Duodenal mucosa (tissue), 2 donors: ENCODE results near the gene CACTIN.
A peak's percentile ranks its signal among the peaks of the same experiment; 100 is the strongest.
"Not testable (repeated sequence)": the region's sequence is repeated elsewhere in the genome, so short reads cannot be mapped to it uniquely, and the experiment has no call there.

Experiments used
- H3K27ac ChIP-seq: one replicate; pipeline ENCODE4 v1.7.0; 2013; ENCODE audit warnings: low read depth, low read length
- H3K27me3 ChIP-seq, 2 donors: one replicate each; pipeline ENCODE4 v1.7.0; 2013; ENCODE audit warnings: low read length in 2 of 2, control low read depth in 1 of 2; ENCODE audit not compliant: insufficient read depth in 2 of 2, control insufficient read depth in 1 of 2
- H3K36me3 ChIP-seq, 2 donors: one replicate each; pipeline ENCODE4 v1.7.0; 2013; ENCODE audit warnings: low read length in 2 of 2, control low read depth in 1 of 2; ENCODE audit not compliant: insufficient read depth in 2 of 2, control insufficient read depth in 1 of 2
- H3K4me1 ChIP-seq, 2 donors: one replicate each; pipeline ENCODE4 v1.7.0; 2013; ENCODE audit warnings: low read length in 2 of 2, control low read depth in 1 of 2; ENCODE audit not compliant: insufficient read depth in 2 of 2, control insufficient read depth in 1 of 2
- H3K4me3 ChIP-seq, 2 donors: one replicate each; pipeline ENCODE4 v1.7.0; 2013; ENCODE audit warnings: low read length in 2 of 2, low read depth in 1 of 2
- H3K9ac ChIP-seq, 2 donors: one replicate each; pipeline ENCODE4 v1.7.0; 2013; ENCODE audit warnings: low read length in 2 of 2, low read depth in 1 of 2
- H3K9me3 ChIP-seq, 2 donors: one replicate each; pipeline ENCODE4 v1.7.0; 2013; ENCODE audit warnings: low read length in 2 of 2, control low read depth in 1 of 2; ENCODE audit not compliant: control insufficient read depth in 1 of 2

The CACTIN gene

GRCh38 chr19:3637621-3638020 is 11.0 kb upstream of the CACTIN start:
- Histone ChIP-seq H3K4me3 (no peak overlapping the region), H3K27me3 (no peaks in the 10 kb centered on the region), H3K36me3 (peaks cover 4 to 31% of the 10 kb centered on the region in 2 donors), H3K9ac (no peak overlapping the region), H3K4me1 (no peaks in the 10 kb centered on the region), H3K9me3 (no peaks in the 10 kb centered on the region), H3K27ac (no peak overlapping the region)

GRCh38 chr19:3636962-3637361 is 10.4 kb upstream of the CACTIN start:
- H3K4me3 ChIP-seq, result no peak overlapping the region
- H3K27me3 ChIP-seq, result no peaks in the 10 kb centered on the region
- no peaks in the 10 kb centered on the region for H3K4me1 ChIP-seq
- H3K27ac ChIP-seq, result no peak overlapping the region
- H3K9me3 ChIP-seq, result no peaks in the 10 kb centered on the region
- H3K36me3 ChIP-seq, result peaks cover 4 to 27% of the 10 kb centered on the region in 2 donors
- H3K9ac ChIP-seq, result no peak overlapping the region

GRCh38 chr19:3636506-3636905 is 9.9 kb upstream of the CACTIN start:
- Histone ChIP-seq H3K4me3 (no peak overlapping the region), H3K4me1 (no peaks in the 10 kb centered on the region), H3K9me3 (no peaks in the 10 kb centered on the region), H3K36me3 (peaks cover 4 to 27% of the 10 kb centered on the region in 2 donors), H3K9ac (no peak overlapping the region), H3K27me3 (no peaks in the 10 kb centered on the region), H3K27ac (no peak overlapping the region)

GRCh38 chr19:3634496-3635045 is 8.0 kb upstream of the CACTIN start:
- Histone ChIP-seq H3K4me3 (no peak overlapping the region), H3K9ac (no peak overlapping the region), H3K36me3 (peaks cover under 1 to 21% of the 10 kb centered on the region in 2 donors), H3K27me3 (no peaks in the 10 kb centered on the region), H3K4me1 (no peaks in the 10 kb centered on the region), H3K27ac (no peak overlapping the region), H3K9me3 (no peaks in the 10 kb centered on the region)

- Histone ChIP-seq H3K27me3 (no peaks in the 10 kb centered on the region), H3K36me3 (peaks cover 0 to 12% of the 10 kb centered on the region in 2 donors), H3K4me3 (no peak overlapping the region), H3K9ac (no peak overlapping the region), H3K9me3 (no peaks in the 10 kb centered on the region), H3K27ac (no peak overlapping the region), H3K4me1 (no peaks in the 10 kb centered on the region)
These were observed 7.0 kb upstream of the CACTIN start for GRCh38 chr19:3633559-3633988.

GRCh38 chr19:3632739-3633558 is 6.4 kb upstream of the CACTIN start:
- Histone ChIP-seq H3K27me3 (no peaks in the 10 kb centered on the region), H3K27ac (no peak overlapping the region), H3K4me1 (no peaks in the 10 kb centered on the region), H3K9ac (no peak overlapping the region), H3K36me3 (peaks cover 0 to 7% of the 10 kb centered on the region in 2 donors), H3K9me3 (no peaks in the 10 kb centered on the region), H3K4me3 (no peak overlapping the region)

- H3K9me3 ChIP-seq, result no peaks in the 10 kb centered on the region
- H3K9ac ChIP-seq, result no peak overlapping the region
- H3K36me3 ChIP-seq, result peaks cover 0 to 5% of the 10 kb centered on the region in 2 donors
- no peak overlapping the region for H3K27ac ChIP-seq
- H3K4me3 ChIP-seq, result no peak overlapping the region
- H3K27me3 ChIP-seq, result no peaks in the 10 kb centered on the region
- H3K4me1 ChIP-seq, result peaks cover 3 to 4% of the 10 kb centered on the region in 2 donors
These were observed 5.5 kb upstream of the CACTIN start for GRCh38 chr19:3632098-3632497.

GRCh38 chr19:3631053-3631861 is 4.7 kb upstream of the CACTIN start:
- Histone ChIP-seq H3K27ac (no peak overlapping the region), H3K9ac (no peak overlapping the region), H3K9me3 (no peaks in the 10 kb centered on the region), H3K4me3 (no peak overlapping the region), H3K36me3 (peaks cover 0 to 4% of the 10 kb centered on the region in 2 donors), H3K27me3 (no peaks in the 10 kb centered on the region), H3K4me1 (peaks cover 4 to 5% of the 10 kb centered on the region in 2 donors)

GRCh38 chr19:3628766-3629165 is 2.2 kb upstream of the CACTIN start:
- not testable (repeated sequence) for H3K27me3 ChIP-seq, H3K4me3 ChIP-seq, H3K9ac ChIP-seq, H3K9me3 ChIP-seq, H3K36me3 ChIP-seq, H3K27ac ChIP-seq
- H3K4me1 ChIP-seq, result peaks cover 19 to 20% of the 10 kb centered on the region in 2 donors

- no peak overlapping the region for H3K27ac ChIP-seq
- H3K4me3 ChIP-seq, result peak overlapping the region in 1 of 2 donors; percentile 98
- H3K36me3 ChIP-seq, result peaks cover 0 to 11% of the 10 kb centered on the region in 2 donors
- H3K9me3 ChIP-seq, result no peaks in the 10 kb centered on the region
- peaks cover 19 to 20% of the 10 kb centered on the region in 2 donors for H3K4me1 ChIP-seq
- no peaks in the 10 kb centered on the region for H3K27me3 ChIP-seq
- no peak overlapping the region for H3K9ac ChIP-seq
These were observed 747 bp upstream of the CACTIN start for GRCh38 chr19:3627351-3627723.
